CD4-positive, alpha-beta T cell (primary cell): ENCODE results near the gene XPR1. TPM values are rescaled to one million over a fixed set of nuclear protein-coding genes. Genes with fewer than 3 reads are reported as not detected.

ENCODE experiments used
- ATAC-seq: fragments of 200-7000 bp; cut with Tn5 transposase; one replicate; pipeline ENCODE4 v1.10.0; 2022; ENCODE audit warnings: mild to moderate bottlenecking; ENCODE audit not compliant: poor library complexity
- CTCF ChIA-PET: fragments of 350-600 bp; sonication (Branson Sonifier 250); formaldehyde crosslinking; loops from one replicate; lab custom pipeline; 2021; ENCODE audit warnings: antibody characterized with exemption, inconsistent platforms; lab: Charles Lee
- POLR2A ChIA-PET: fragments of 350-600 bp; sonication (Branson Sonifier 250); formaldehyde crosslinking; loops from one replicate; lab custom pipeline; 2021; ENCODE audit warnings: antibody characterized with exemption, inconsistent platforms; lab: Charles Lee
- DNase-seq, 14 experiments: peaks; one replicate each; pipeline ENCODE4 v3.0.0-alpha.2; 2013 to 2020; ENCODE audit warnings: mixed read lengths in 2 of 14
- H3K27ac ChIP-seq, 2 donors: one replicate each; pipeline versions ENCODE4 v1.5.1 to v1.7.0; 2013; ENCODE audit warnings: low read length in 2 of 2, low read depth in 1 of 2, mild to moderate bottlenecking in 1 of 2
- H3K27me3 ChIP-seq, 2 experiments: 1 replicate in 1 of 2; 2 replicates in 1 of 2; pipeline versions ENCODE4 v1.6.1 to v1.7.0; 2013; ENCODE audit warnings: low read length in 2 of 2, control low read depth in 1 of 2, mild to moderate bottlenecking in 1 of 2, moderate library complexity in 1 of 2; ENCODE audit not compliant: insufficient read depth in 2 of 2, control insufficient read depth in 1 of 2
- H3K36me3 ChIP-seq: one replicate; pipeline ENCODE4 v1.6.1; 2013; ENCODE audit warnings: low read length, control low read depth; ENCODE audit not compliant: insufficient read depth
- H3K4me1 ChIP-seq: one replicate; pipeline ENCODE4 v1.6.1; 2013; ENCODE audit warnings: low read length, control low read depth; ENCODE audit not compliant: insufficient read depth
- H3K4me3 ChIP-seq: one replicate; pipeline ENCODE4 v1.5.1; 2013; ENCODE audit warnings: mild to moderate bottlenecking, low read length, moderate library complexity
- H3K9me3 ChIP-seq, 2 experiments: 1 replicate in 1 of 2; 2 replicates in 1 of 2; pipeline versions ENCODE4 v1.6.1 to v1.7.0; 2013; ENCODE audit warnings: low read length in 2 of 2, mild to moderate bottlenecking in 2 of 2, control low read depth in 1 of 2, moderate library complexity in 1 of 2; ENCODE audit not compliant: control insufficient read depth in 1 of 2, insufficient read depth in 1 of 2
- H3K27ac Mint-ChIP-seq: one replicate; pipeline ENCODE4 v1.8.0; 2020; ENCODE audit warnings: mixed read lengths
- H3K27me3 Mint-ChIP-seq: one replicate; pipeline ENCODE4 v1.8.0; 2021; ENCODE audit warnings: mixed read lengths
- H3K36me3 Mint-ChIP-seq: one replicate; pipeline ENCODE4 v1.8.0; 2021; ENCODE audit warnings: low read depth, mixed read lengths
- H3K4me1 Mint-ChIP-seq: one replicate; pipeline ENCODE4 v1.8.0; 2021; ENCODE audit warnings: low read depth, mixed read lengths
- H3K4me3 Mint-ChIP-seq: one replicate; pipeline ENCODE4 v1.8.0; 2020; ENCODE audit warnings: mild to moderate bottlenecking, mixed read lengths
- H3K9me3 Mint-ChIP-seq: one replicate; pipeline ENCODE4 v1.8.0; 2020; ENCODE audit warnings: mixed read lengths
- intact Hi-C, 2 experiments: fragments of 100-400 bp; cut with DNase I in 1 of 2; cut with micrococcal nuclease in 1 of 2; formaldehyde crosslinking; loops; one replicate each; pipeline versions ENCODE4 v1.15.1 to v1.9.0; 2023 to 2025; cut with DNase I, micrococcal nuclease
- total RNA-seq, 174 experiments: library from RNA in 2 of 174; stranded (reverse) in 2 of 174; gene quantifications; one replicate each; pipeline ENCODE4 v1.2.3 and lab custom pipeline; 2021 to 2026
- TF ChIP-seq, protein P1 (sequence below): fragments of 200-600 bp; IDR thresholded peaks from one replicate; pipeline ENCODE4 v1.8.0; 2022; ENCODE audit warnings: antibody characterized with exemption, mild to moderate bottlenecking

XPR1 gene
- total RNA-seq, 2 experiments from 2014 or later = 13.7 TPM

DNA sequence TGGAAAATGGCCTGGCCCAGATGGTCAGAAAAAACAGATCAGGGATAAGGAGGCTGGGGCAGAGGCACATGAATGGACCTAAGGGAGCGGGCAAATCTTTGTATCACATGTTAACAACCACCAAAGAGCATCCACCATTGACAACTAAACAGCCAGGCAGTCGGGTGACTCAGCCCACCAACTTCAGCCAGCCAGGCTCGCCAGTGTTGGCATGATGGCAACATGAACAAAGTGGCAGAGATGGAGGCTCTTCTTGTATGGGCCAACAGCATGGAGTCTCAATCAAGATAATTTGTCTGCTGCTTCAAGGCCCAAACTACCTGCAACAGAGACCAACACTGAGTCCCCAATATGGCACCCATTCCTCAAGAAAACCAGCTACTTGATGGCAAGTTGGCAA, 264.3 kb downstream of the XPR1 start:
- Mint-ChIP-seq H3K4me3 (no peak overlapping the region), H3K9me3 (peaks cover 5% of the 10 kb centered on the region), H3K4me1 (peaks cover 14% of the 10 kb centered on the region), H3K27me3 (no peaks in the 10 kb centered on the region), H3K36me3 (no peaks in the 10 kb centered on the region), H3K27ac (no peak overlapping the region)
- Histone ChIP-seq H3K4me1 (peaks cover 5% of the 10 kb centered on the region), H3K27me3 (no peaks in the 10 kb centered on the region), H3K4me3 (no peak overlapping the region), H3K36me3 (no peaks in the 10 kb centered on the region), H3K9me3 (peaks cover 0 to 5% of the 10 kb centered on the region in 2 experiments), H3K27ac (no peak overlapping the region)
- CTCF ChIA-PET = no interaction called here
- no peak for DNase-seq
- intact Hi-C loops = no loop called here
- POLR2A ChIA-PET = no interaction called here
- TF ChIP-seq, protein P1, sequence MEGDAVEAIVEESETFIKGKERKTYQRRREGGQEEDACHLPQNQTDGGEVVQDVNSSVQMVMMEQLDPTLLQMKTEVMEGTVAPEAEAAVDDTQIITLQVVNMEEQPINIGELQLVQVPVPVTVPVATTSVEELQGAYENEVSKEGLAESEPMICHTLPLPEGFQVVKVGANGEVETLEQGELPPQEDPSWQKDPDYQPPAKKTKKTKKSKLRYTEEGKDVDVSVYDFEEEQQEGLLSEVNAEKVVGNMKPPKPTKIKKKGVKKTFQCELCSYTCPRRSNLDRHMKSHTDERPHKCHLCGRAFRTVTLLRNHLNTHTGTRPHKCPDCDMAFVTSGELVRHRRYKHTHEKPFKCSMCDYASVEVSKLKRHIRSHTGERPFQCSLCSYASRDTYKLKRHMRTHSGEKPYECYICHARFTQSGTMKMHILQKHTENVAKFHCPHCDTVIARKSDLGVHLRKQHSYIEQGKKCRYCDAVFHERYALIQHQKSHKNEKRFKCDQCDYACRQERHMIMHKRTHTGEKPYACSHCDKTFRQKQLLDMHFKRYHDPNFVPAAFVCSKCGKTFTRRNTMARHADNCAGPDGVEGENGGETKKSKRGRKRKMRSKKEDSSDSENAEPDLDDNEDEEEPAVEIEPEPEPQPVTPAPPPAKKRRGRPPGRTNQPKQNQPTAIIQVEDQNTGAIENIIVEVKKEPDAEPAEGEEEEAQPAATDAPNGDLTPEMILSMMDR = no peak
- no peak for ATAC-seq

DNA sequence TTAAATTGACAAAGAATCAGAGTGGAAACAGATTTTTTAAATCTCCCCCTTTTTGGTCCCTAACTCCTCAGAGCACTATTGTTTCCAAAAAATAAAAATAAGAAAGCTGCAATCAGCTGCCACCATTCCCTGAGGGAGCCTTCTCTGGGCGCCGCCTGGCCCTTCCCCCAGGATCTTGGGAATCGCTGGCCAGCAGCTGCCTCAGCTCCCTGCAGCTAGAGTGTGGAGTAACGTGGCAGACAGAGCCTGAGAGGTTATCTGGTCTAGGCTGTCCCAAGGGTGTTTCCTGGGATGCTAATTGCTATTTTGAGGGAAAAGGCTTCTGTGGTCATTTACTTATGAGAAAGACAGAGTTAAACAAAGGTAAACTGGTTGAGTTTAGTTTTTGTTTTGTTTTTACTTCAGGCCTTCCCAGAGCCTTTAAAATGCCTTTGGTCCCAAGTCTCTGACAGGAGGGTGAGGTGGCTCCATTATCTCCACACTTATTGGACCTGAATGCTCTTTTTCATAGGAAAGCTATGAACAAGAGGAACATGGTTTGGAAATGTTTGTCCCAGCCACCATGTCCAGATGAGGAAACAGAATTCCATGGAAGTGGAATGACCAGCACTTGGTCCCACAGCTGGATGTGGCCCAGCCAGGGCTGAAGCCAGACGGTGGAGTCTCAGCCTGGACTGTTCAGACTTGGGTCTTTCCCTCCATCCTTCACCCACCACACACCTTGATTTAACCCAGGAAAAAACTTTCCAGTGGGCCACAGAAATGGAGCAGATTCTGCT, 266.8 kb downstream of the XPR1 start:
- Mint-ChIP-seq H3K4me1 (peaks cover 6% of the 10 kb centered on the region), H3K27ac (no peak overlapping the region), H3K9me3 (peaks cover 5% of the 10 kb centered on the region), H3K27me3 (peaks cover 5% of the 10 kb centered on the region), H3K36me3 (no peaks in the 10 kb centered on the region), H3K4me3 (no peak overlapping the region)
- CTCF ChIA-PET = no interaction called here
- ATAC-seq = no peak
- TF ChIP-seq, protein P1 = no peak
- intact Hi-C loops = no loop called here
- no peaks in the 10 kb centered on the region for H3K36me3 ChIP-seq
- DNase-seq = no peak
- no peak overlapping the region for H3K27ac ChIP-seq
- POLR2A ChIA-PET = no interaction called here
- no peaks in the 10 kb centered on the region for H3K27me3 ChIP-seq
- peaks cover 0 to 5% of the 10 kb centered on the region in 2 experiments for H3K9me3 ChIP-seq
- H3K4me3 ChIP-seq = no peak overlapping the region
- H3K4me1 ChIP-seq = peaks cover 2% of the 10 kb centered on the region

DNA sequence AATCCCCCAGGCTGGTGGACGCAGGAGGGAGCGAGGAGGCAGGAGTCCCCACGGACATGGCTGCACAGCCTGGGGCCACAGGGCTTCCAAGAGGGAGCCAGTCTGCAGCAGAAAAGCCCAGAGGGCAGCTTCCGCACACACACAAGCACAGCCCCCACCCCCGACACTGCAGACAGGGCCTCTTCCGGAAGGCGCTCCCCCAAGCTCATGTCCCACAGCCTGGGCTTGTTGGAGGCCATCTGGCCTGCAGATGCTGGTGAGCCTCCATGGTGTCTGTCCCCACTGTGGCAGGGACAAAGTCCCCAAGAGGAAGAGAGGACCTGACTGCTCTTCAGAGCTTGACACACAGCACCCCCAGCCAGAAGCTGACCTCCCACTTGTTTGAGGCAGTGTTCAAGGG, 267.4 kb downstream of the XPR1 start:
- ChIA-PET POLR2A (no interaction called here), CTCF (no interaction called here)
- H3K27me3 ChIP-seq = no peaks in the 10 kb centered on the region
- no peak overlapping the region for H3K27ac ChIP-seq
- Mint-ChIP-seq H3K9me3 (peaks cover 5% of the 10 kb centered on the region), H3K4me1 (no peaks in the 10 kb centered on the region), H3K27me3 (peaks cover 5% of the 10 kb centered on the region), H3K36me3 (no peaks in the 10 kb centered on the region), H3K27ac (no peak overlapping the region), H3K4me3 (no peak overlapping the region)
- H3K4me3 ChIP-seq = no peak overlapping the region
- ATAC-seq (no peak), DNase-seq (no peak)
- no peaks in the 10 kb centered on the region for H3K36me3 ChIP-seq
- TF ChIP-seq, protein P1 = no peak
- intact Hi-C loops = no loop called here
- no peaks in the 10 kb centered on the region for H3K4me1 ChIP-seq
- H3K9me3 ChIP-seq = peaks cover 0 to 5% of the 10 kb centered on the region in 2 experiments
